Ishikawa (cell line): ENCODE data around the gene C5AR2.

Experiments
- CEBPB ChIP-seq: IDR thresholded peaks from 2 replicates; pipeline ENCODE4 v1.6.1; 2012
- CREB1 ChIP-seq: IDR thresholded peaks from 2 replicates; pipeline ENCODE4 v1.6.1; 2012; ENCODE audit warnings: low read depth
- EGR1 ChIP-seq: IDR thresholded peaks from 2 replicates; pipeline ENCODE4 v1.6.1; 2012
- EP300 ChIP-seq: IDR thresholded peaks from 2 replicates; pipeline ENCODE4 v1.6.1; 2012; ENCODE audit warnings: borderline replicate concordance
- FOXM1 ChIP-seq: IDR thresholded peaks from 2 replicates; pipeline ENCODE4 v1.6.1; 2012; ENCODE audit warnings: low read depth, borderline replicate concordance
- MAX ChIP-seq: IDR thresholded peaks from 2 replicates; pipeline ENCODE4 v1.6.1; 2012
- NFIC ChIP-seq: IDR thresholded peaks from 2 replicates; pipeline ENCODE4 v1.6.1; 2012
- RAD21 ChIP-seq: IDR thresholded peaks from 2 replicates; pipeline ENCODE4 v1.6.1; 2012; ENCODE audit warnings: low read depth
- REST ChIP-seq: IDR thresholded peaks from 2 replicates; pipeline ENCODE4 v1.6.1; 2012; ENCODE audit warnings: low read depth, mild to moderate bottlenecking
- TAF1 ChIP-seq: IDR thresholded peaks from 2 replicates; pipeline ENCODE4 v1.6.1; 2012; ENCODE audit warnings: low read depth, mild to moderate bottlenecking
- TCF12 ChIP-seq: IDR thresholded peaks from 2 replicates; pipeline ENCODE4 v1.6.1; 2012; ENCODE audit warnings: low read depth
- TEAD4 ChIP-seq: IDR thresholded peaks from 2 replicates; pipeline ENCODE4 v1.6.1; 2012
- USF1 ChIP-seq: IDR thresholded peaks from 2 replicates; pipeline ENCODE4 v1.6.1; 2012
- YY1 ChIP-seq: IDR thresholded peaks from 2 replicates; pipeline ENCODE4 v1.6.1; 2012; ENCODE audit warnings: low read depth
- ZBTB7A ChIP-seq: IDR thresholded peaks from 2 replicates; pipeline ENCODE4 v1.6.1; 2012; ENCODE audit warnings: low read depth

C5AR2 gene

GRCh38 chr19:47378246-47378645 is 46.3 kb downstream of the C5AR2 start:
- no peak for TF ChIP-seq CEBPB
- TF ChIP-seq RAD21 = no peak
- TF ChIP-seq EP300 = no peak
- TF ChIP-seq REST = no peak
- TF ChIP-seq YY1 = no peak
- no peak for TF ChIP-seq FOXM1
- no peak for TF ChIP-seq MAX
- TF ChIP-seq TEAD4 = no peak
- no peak for TF ChIP-seq EGR1

GRCh38 chr19:47379381-47379938 is 47.5 kb downstream of the C5AR2 start:
- TF ChIP-seq EP300 (no peak), USF1 (no peak), CEBPB (no peak), YY1 (no peak), EGR1 (no peak), FOXM1 (no peak), TEAD4 (no peak), REST (no peak), TCF12 (no peak)

- TF ChIP-seq MAX (no peak), FOXM1 (no peak), REST (no peak), YY1 (no peak), CREB1 (no peak), TCF12 (no peak), TEAD4 (no peak), EP300 (no peak), EGR1 (no peak), CEBPB (no peak), TAF1 (no peak), USF1 (no peak), ZBTB7A (no peak), NFIC (no peak), RAD21 (no peak)
These were observed 48.6 kb downstream of the C5AR2 start for GRCh38 chr19:47380559-47380958.

GRCh38 chr19:47381121-47381520 is 49.1 kb downstream of the C5AR2 start:
- TF ChIP-seq REST (no peak), TAF1 (no peak), TCF12 (no peak), CEBPB (no peak), USF1 (no peak), ZBTB7A (no peak)
